Neural cell (in vitro differentiated cells): Measurements from ENCODE around the gene NUDT19.

Experiments used
- CTCF ChIP-seq: fragments of 450-650 bp; IDR thresholded peaks from 2 replicates; pipeline ENCODE4 v1.5.1; 2014; ENCODE audit warnings: antibody characterized with exemption, mild to moderate bottlenecking, moderate library complexity; ENCODE audit not compliant: poor library complexity, severe bottlenecking
- EP300 ChIP-seq: fragments of 450-650 bp; conservative IDR thresholded peaks from 2 replicates; pipeline ENCODE4 v1.6.1; 2014; ENCODE audit warnings: antibody characterized with exemption, mild to moderate bottlenecking, moderate library complexity; ENCODE audit not compliant: poor library complexity, severe bottlenecking
- POLR2AphosphoS5 ChIP-seq: IDR thresholded peaks from 2 replicates; pipeline ENCODE4 v1.6.1; 2012
- TAF1 ChIP-seq: IDR thresholded peaks from 2 replicates; pipeline ENCODE4 v1.6.1; 2012; ENCODE audit warnings: low read depth

GRCh38 chr19:32735936-32736335 is 44.3 kb downstream of the NUDT19 start:
- TF ChIP-seq CTCF (no peak), TAF1 (no peak), EP300 (no peak), POLR2AphosphoS5 (no peak)
